AG09319 (cell line): ENCODE results near the gene SATB2.

ENCODE experiments used
- DNase-seq: peaks from one replicate; pipeline ENCODE4 v3.0.0-alpha.2; 2010; ENCODE audit warnings: low read depth; ENCODE audit errors: extremely low read depth
- CTCF ChIP-seq: IDR thresholded peaks from 2 replicates; pipeline ENCODE4 v1.5.1; 2011; ENCODE audit warnings: low read depth, mild to moderate bottlenecking, inconsistent platforms, low read length, moderate library complexity

SATB2 gene

GRCh38 chr2:199469514-199470360 lies 12.0 kb upstream of the SATB2 start:
- no peak for TF ChIP-seq CTCF
- no peak for DNase-seq

GRCh38 chr2:199468561-199469513 lies 11.1 kb upstream of the SATB2 start:
- no peak for TF ChIP-seq CTCF
- no peak for DNase-seq

- no peak for TF ChIP-seq CTCF
- no peak for DNase-seq
Observed at GRCh38 chr2:199467066-199467822, 9.5 kb upstream of the SATB2 start.

GRCh38 chr2:199466692-199467065 lies 8.9 kb upstream of the SATB2 start:
- TF ChIP-seq CTCF = no peak
- DNase-seq = no peak

GRCh38 chr2:199465988-199466691 lies 8.4 kb upstream of the SATB2 start:
- TF ChIP-seq CTCF = no peak
- DNase-seq = no peak

GRCh38 chr2:199465390-199465789 lies 7.7 kb upstream of the SATB2 start:
- TF ChIP-seq CTCF = no peak
- DNase-seq = no peak
